Measurements from ENCODE around the gene PLXNA2.

GRCh38 chr1:208089761-208090370, 154.3 kb downstream of the PLXNA2 start:
- TF ChIP-seq POLR2AphosphoS5 (IDR thresholded peaks at IDR 0.05; ENCODE audit: low read depth, low read length), result no peak
- no peak for TF ChIP-seq POLR2A (IDR thresholded peaks at IDR 0.05; ENCODE audit: low read depth, low read length)

All from GM12892 (cell line).